Spleen (tissue), 7 donors: Measurements from ENCODE around the gene NFIX.

Experiments used
- CTCF ChIP-seq, 11 experiments: fragments of 200-600 bp in 7 of 11; fragments of 450-650 bp in 4 of 11; sonication (generic) in 4 of 11; IDR thresholded peaks in 8 of 11; conservative IDR thresholded peaks in 3 of 11; 1 replicate in 7 of 11; 2 replicates in 4 of 11; pipeline versions ENCODE4 v1.4.0 to v1.8.0; 2016 to 2021; ENCODE audit warnings: antibody characterized with exemption in 11 of 11, inconsistent platforms in 4 of 11, mild to moderate bottlenecking in 1 of 11
- POLR2A ChIP-seq, 3 donors: fragments of 450-650 bp; IDR thresholded peaks; one replicate each; pipeline ENCODE4 v1.5.1; 2017; ENCODE audit warnings: antibody characterized with exemption in 3 of 3, mild to moderate bottlenecking in 1 of 3
- POLR2AphosphoS5 ChIP-seq, 3 donors: sonication (generic); formaldehyde crosslinking; IDR thresholded peaks; one replicate each; pipeline ENCODE4 v1.5.1; 2017; ENCODE audit warnings: antibody characterized with exemption in 3 of 3
- donor health status: DM: no; HTN: no; CAD: no; lungs with moderate emphysema.
- donor health status: DM: no; HTN: no; CAD: no.
- donor health status: DM: no; HTN: no; CAD: no.

- TF ChIP-seq CTCF (IDR thresholded peaks at IDR 0.05 in 8 of 11, conservative IDR thresholded peaks at IDR 0.05 in 3 of 11) (no peak), POLR2AphosphoS5 (IDR thresholded peaks at IDR 0.05) (no peak), POLR2A (IDR thresholded peaks at IDR 0.05) (no peak)
These were observed 133.3 kb downstream of the NFIX start for GRCh38 chr19:13128583-13128982.
